GM23338 (cell line): ENCODE results near the gene ZBTB18.

Source experiments
- CREB1 ChIP-seq: fragments of 250-450 bp; sonication (Bioruptor Pico); IDR thresholded peaks from 2 replicates; pipeline ENCODE4 v1.5.0; 2020; ENCODE audit warnings: low read depth, mild to moderate bottlenecking, moderate library complexity
- CTCF ChIP-seq, 2 experiments: fragments of 200-600 bp in 1 of 2; sonication (generic) in 1 of 2; conservative IDR thresholded peaks; 2 replicates each; pipeline versions ENCODE4 v1.5.1 to v1.6.1; 2016 to 2017; ENCODE audit warnings: antibody characterized with exemption in 2 of 2, low read depth in 2 of 2, mild to moderate bottlenecking in 2 of 2, moderate library complexity in 1 of 2
- ETS1 ChIP-seq: IDR thresholded peaks from 2 replicates; pipeline ENCODE4 v1.6.1; 2016; ENCODE audit warnings: antibody characterized with exemption
- EZH2 ChIP-seq: fragments of 200-600 bp; sonication (generic); IDR thresholded peaks from one replicate; pipeline ENCODE4 v1.8.0; 2017; ENCODE audit warnings: antibody characterized with exemption, mild to moderate bottlenecking, low read depth; ENCODE audit not compliant: unreplicated experiment
- EZH2phosphoT487 ChIP-seq: fragments of 200-600 bp; sonication (generic); IDR thresholded peaks from one replicate; pipeline ENCODE4 v1.8.1; 2018; ENCODE audit warnings: antibody characterized with exemption; ENCODE audit not compliant: unreplicated experiment
- JUNB ChIP-seq: IDR thresholded peaks from one replicate; pipeline ENCODE4 v1.6.1; 2016; ENCODE audit warnings: antibody characterized with exemption; ENCODE audit not compliant: unreplicated experiment
- NANOG ChIP-seq: IDR thresholded peaks from 2 replicates; pipeline ENCODE4 v1.6.1; 2016; ENCODE audit warnings: antibody characterized with exemption, borderline replicate concordance
- POLR2AphosphoS5 ChIP-seq: IDR thresholded peaks from 2 replicates; pipeline ENCODE4 v1.6.1; 2016; ENCODE audit warnings: antibody characterized with exemption, low read depth
- REST ChIP-seq: IDR thresholded peaks from one replicate; pipeline ENCODE4 v1.6.1; 2018; ENCODE audit warnings: antibody characterized with exemption; ENCODE audit not compliant: unreplicated experiment
- STAT1 ChIP-seq: IDR thresholded peaks from one replicate; pipeline ENCODE4 v1.6.1; 2016; ENCODE audit warnings: antibody characterized with exemption; ENCODE audit not compliant: unreplicated experiment
- ZNF114 ChIP-seq: fragments of 250-450 bp; sonication (Bioruptor Pico); IDR thresholded peaks from 2 replicates; pipeline ENCODE4 v1.5.0; 2020; ENCODE audit warnings: mild to moderate bottlenecking, moderate library complexity
- ZNF331 ChIP-seq: fragments of 250-450 bp; sonication (Bioruptor Pico); IDR thresholded peaks from 2 replicates; pipeline ENCODE4 v1.5.0; 2020; ENCODE audit warnings: low read depth, mild to moderate bottlenecking, moderate library complexity
- ZNF462 ChIP-seq: fragments of 250-450 bp; sonication (Bioruptor Pico); IDR thresholded peaks from 2 replicates; pipeline ENCODE4 v1.5.0; 2020; ENCODE audit warnings: mild to moderate bottlenecking, moderate library complexity

GRCh38 chr1:244028701-244029100 lies 22.4 kb upstream of the ZBTB18 start:
- TF ChIP-seq EZH2phosphoT487: no peak
- no peak for TF ChIP-seq REST
- no peak for TF ChIP-seq NANOG
- no peak for TF ChIP-seq CTCF (conservative IDR thresholded peaks at IDR 0.05; ENCODE audit: low read depth in 2 of 2)
- TF ChIP-seq EZH2: no peak
- TF ChIP-seq POLR2AphosphoS5: no peak
- no peak for TF ChIP-seq JUNB
- TF ChIP-seq CREB1 (CRISPR knock-in tag): no peak
- no peak for TF ChIP-seq ZNF331 (CRISPR knock-in tag)
- no peak for TF ChIP-seq ETS1
- TF ChIP-seq ZNF462 (CRISPR knock-in tag): no peak
- TF ChIP-seq ZNF114 (CRISPR knock-in tag): no peak
- no peak for TF ChIP-seq STAT1
